T-helper 1 cell treated with Interleukin-12 subunit alpha and Interleukin-12 subunit beta and Interleukin-4 antibody, amounts not matched to agents 30 μg/mL and 1 μg/mL, for 36 hours (primary cell): ENCODE results near the gene KIF3A.

ENCODE experiments used
- H3K27ac Mint-ChIP-seq: one replicate; pipeline ENCODE4 v1.8.0; 2021; ENCODE audit warnings: mild to moderate bottlenecking, mixed read lengths
- H3K27me3 Mint-ChIP-seq: one replicate; pipeline ENCODE4 v1.8.0; 2021; ENCODE audit warnings: low read depth, mixed read lengths
- H3K36me3 Mint-ChIP-seq: one replicate; pipeline ENCODE4 v1.8.0; 2021; ENCODE audit warnings: low read depth, mixed read lengths
- H3K4me1 Mint-ChIP-seq: one replicate; pipeline ENCODE4 v1.8.0; 2021; ENCODE audit warnings: low read depth, mixed read lengths
- H3K4me3 Mint-ChIP-seq: one replicate; pipeline ENCODE4 v1.8.0; 2021; ENCODE audit warnings: mild to moderate bottlenecking, moderate library complexity, mixed read lengths
- H3K9me3 Mint-ChIP-seq: one replicate; pipeline ENCODE4 v1.8.0; 2021; ENCODE audit warnings: mixed read lengths

Gene KIF3A

DNA sequence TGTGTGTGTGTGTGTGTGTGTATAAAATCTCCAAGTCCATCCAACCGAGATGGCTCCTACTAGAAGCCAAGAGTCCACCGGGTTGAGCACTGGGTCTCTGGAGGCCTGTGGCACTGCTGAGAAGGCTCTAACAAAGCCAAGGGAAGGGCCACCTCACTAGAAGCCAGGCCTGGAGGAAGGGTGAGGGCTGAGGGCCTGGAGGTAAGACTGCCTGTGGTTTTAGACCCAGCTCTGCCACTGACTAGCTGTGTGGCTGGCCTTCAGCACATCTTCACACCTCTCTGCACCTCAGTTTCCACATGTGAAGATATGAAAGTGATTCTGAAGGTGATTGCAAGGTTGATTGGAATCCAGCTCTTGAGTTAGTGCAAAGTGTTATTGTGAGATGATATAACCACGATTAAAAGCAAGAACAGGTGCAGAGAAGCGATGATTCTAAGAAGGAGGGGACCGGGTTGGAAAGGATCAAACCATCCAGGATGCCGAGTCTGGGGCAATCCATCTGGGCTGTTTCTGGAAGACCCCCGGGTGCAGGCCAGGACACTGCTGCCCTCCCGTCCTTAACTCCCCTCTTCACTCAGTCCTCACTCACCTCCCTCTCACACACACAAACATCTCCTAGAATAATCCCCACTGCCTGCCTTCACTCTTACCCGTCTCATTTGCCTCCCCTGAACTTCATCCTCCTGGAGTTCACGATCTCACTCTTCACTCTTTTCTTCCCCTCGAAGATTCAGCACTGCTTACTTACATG lies 61.2 kb downstream of the KIF3A start:
- H3K4me1 Mint-ChIP-seq, result peaks cover 38% of the 10 kb centered on the region
- H3K27me3 Mint-ChIP-seq, result no peaks in the 10 kb centered on the region
- H3K27ac Mint-ChIP-seq, result peak overlapping the region; percentile 88
- H3K36me3 Mint-ChIP-seq, result peaks cover 3% of the 10 kb centered on the region
- peaks cover 2% of the 10 kb centered on the region for H3K9me3 Mint-ChIP-seq
- peak overlapping the region; percentile 41 for H3K4me3 Mint-ChIP-seq

GRCh38 chr5:132674671-132675506 lies 62.5 kb downstream of the KIF3A start:
- peaks cover 36% of the 10 kb centered on the region for H3K4me1 Mint-ChIP-seq
- no peaks in the 10 kb centered on the region for H3K27me3 Mint-ChIP-seq
- H3K36me3 Mint-ChIP-seq, result peaks cover 4% of the 10 kb centered on the region
- peak overlapping the region; percentile 46 for H3K4me3 Mint-ChIP-seq
- H3K9me3 Mint-ChIP-seq, result peaks cover 5% of the 10 kb centered on the region
- H3K27ac Mint-ChIP-seq, result peak overlapping the region; percentile 88

- Mint-ChIP-seq H3K27me3 (no peaks in the 10 kb centered on the region), H3K36me3 (peaks cover 4% of the 10 kb centered on the region), H3K27ac (peak within 1 kb of the TSS; percentile 88), H3K4me3 (peak within 1 kb of the TSS; percentile 43), H3K9me3 (peaks cover 5% of the 10 kb centered on the region), H3K4me1 (peaks cover 36% of the 10 kb centered on the region)
These were observed 63.3 kb downstream of the KIF3A start, which contains the start of gene IL4 for GRCh38 chr5:132673939-132674630. IL4 (plus strand) TSS chr5:132673989; CDS start chr5:132674051, 62 bp downstream.

DNA sequence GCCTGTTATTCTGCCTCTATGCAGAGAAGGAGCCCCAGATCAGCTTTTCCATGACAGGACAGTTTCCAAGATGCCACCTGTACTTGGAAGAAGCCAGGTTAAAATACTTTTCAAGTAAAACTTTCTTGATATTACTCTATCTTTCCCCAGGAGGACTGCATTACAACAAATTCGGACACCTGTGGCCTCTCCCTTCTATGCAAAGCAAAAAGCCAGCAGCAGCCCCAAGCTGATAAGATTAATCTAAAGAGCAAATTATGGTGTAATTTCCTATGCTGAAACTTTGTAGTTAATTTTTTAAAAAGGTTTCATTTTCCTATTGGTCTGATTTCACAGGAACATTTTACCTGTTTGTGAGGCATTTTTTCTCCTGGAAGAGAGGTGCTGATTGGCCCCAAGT lies 63.9 kb downstream of the KIF3A start:
- Mint-ChIP-seq H3K36me3 (peaks cover 4% of the 10 kb centered on the region), H3K27me3 (no peaks in the 10 kb centered on the region), H3K9me3 (peaks cover 5% of the 10 kb centered on the region), H3K27ac (peak overlapping the region; percentile 88), H3K4me1 (peaks cover 36% of the 10 kb centered on the region), H3K4me3 (no peak overlapping the region)

DNA sequence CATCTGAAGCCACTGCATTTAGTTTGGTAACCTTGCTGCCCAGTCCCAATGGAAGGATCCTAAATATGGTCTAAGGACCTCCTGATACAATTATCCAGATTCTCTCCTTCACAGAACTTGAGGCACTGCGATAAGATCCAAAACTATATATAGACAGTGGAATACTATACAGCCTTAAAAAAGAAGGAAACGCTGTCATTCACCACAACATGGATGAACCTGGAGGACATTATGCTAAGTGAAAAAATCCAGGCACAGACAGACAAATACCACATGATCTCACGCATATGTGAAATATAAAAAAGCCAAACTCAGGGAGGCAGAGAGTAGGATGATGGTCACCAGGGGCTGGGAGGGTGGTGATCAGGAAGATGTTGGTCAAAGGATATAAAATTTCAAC lies 66.3 kb downstream of the KIF3A start:
- Mint-ChIP-seq H3K4me3 (no peak overlapping the region), H3K4me1 (peaks cover 35% of the 10 kb centered on the region), H3K36me3 (peaks cover 3% of the 10 kb centered on the region), H3K27me3 (no peaks in the 10 kb centered on the region), H3K27ac (no peak overlapping the region), H3K9me3 (peaks cover 5% of the 10 kb centered on the region)

DNA sequence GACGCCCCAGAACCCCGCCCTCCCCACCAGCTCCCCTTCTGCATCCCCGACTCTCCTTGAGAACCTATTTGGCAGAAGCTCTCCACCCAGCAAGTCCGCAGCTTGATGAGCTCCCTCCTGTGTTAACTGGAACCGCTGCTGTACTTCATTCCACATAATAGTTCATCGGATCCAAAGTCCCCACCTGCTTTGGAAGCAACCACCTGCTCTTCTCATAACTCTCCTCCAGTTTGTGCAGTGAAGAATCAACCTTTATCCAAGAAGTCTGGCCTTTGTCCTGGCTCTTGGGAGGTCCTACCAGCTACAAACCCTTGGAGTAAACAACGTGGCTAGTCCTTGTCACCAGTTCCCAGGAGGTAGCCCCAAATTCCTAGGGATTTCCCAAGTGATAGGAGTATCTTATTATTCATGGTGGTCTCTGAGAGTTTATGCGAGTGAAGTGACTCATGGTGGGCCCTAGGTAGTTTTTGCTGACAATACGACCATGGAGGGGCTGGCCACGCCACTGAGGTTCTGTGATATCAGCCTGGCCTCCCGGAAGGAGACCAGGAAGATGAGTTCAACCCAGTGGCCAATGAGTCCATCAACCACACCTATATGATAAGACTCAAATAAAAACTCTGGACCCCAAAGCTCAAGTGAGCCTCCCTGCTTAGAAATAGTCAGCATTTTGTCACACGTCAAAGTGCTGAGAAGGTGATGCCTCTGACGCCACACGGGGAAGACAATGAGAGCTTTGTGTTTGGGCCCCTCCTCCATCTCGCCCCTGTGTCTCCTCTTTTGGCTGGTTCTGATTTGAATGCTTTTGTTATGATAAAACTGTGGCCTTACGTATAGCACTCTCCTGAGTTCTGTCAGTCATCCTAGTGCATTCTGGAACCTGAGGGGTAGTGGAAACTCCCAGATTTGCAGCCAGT lies 67.1 kb downstream of the KIF3A start:
- no peak overlapping the region for H3K27ac Mint-ChIP-seq
- H3K27me3 Mint-ChIP-seq, result no peaks in the 10 kb centered on the region
- peaks cover 5% of the 10 kb centered on the region for H3K9me3 Mint-ChIP-seq
- peaks cover 33% of the 10 kb centered on the region for H3K4me1 Mint-ChIP-seq
- H3K36me3 Mint-ChIP-seq, result peaks cover 3% of the 10 kb centered on the region
- H3K4me3 Mint-ChIP-seq, result no peak overlapping the region

DNA sequence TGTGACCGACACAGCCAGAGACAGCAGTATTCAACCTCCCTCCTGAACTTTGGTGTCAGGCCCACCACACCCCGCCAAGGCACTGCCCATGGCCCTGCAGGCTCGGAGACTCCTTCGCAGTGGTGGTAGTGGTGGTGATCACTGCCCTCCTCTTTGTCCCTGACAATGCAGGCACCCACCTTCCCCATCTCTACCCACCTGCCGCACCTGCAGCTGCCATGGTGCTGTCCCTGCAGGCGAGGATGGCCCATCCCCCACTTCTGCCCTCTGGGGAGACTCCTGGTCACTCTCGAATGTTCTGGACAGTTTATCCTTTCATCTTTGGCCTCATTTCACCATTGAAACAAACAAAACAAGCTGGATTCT lies 67.9 kb downstream of the KIF3A start:
- Mint-ChIP-seq H3K4me3 (no peak overlapping the region), H3K27me3 (no peaks in the 10 kb centered on the region)

DNA sequence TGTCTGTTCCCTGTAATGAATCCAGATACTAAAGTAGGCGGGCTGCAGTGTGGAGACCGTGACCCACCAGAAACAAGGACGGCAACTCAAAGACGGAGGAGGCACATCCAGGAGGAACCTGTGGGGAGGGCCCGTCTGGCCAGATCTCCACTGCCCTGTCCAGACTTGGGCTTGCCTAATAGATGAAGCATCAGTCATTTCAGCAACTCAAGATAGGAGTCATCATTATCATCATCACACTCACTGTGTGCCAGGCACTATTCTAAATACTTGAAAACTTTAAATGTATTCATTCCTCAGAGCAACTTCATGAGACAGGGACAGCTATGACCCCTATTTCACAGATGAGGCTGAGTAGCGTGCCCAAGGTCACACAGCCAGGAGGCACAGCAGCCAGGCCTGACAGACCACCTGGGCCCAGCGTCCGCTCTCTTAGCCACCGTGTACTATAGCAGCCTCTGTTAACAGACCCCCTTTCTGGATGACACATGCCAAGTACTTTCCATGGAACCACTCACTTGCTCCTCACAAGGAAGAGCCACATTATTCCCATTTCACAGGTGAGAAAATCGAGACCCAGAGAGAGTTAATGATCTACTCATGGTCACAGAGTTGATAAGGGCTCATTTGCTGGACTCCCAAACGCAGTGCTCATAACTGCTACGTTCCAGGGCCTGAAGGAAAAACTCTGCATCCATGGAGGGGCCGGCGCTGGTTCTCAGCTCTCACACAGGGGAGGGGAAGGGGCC lies 68.5 kb downstream of the KIF3A start:
- H3K4me1 Mint-ChIP-seq, result peaks cover 29% of the 10 kb centered on the region
- peaks cover 5% of the 10 kb centered on the region for H3K9me3 Mint-ChIP-seq
- no peak overlapping the region for H3K27ac Mint-ChIP-seq
- peaks cover 3% of the 10 kb centered on the region for H3K36me3 Mint-ChIP-seq
- no peak overlapping the region for H3K4me3 Mint-ChIP-seq
- no peaks in the 10 kb centered on the region for H3K27me3 Mint-ChIP-seq

More for the DNA sequence above, 67.9 kb downstream of the KIF3A start:
- Mint-ChIP-seq H3K4me1 (peaks cover 28% of the 10 kb centered on the region), H3K36me3 (peaks cover 3% of the 10 kb centered on the region), H3K27ac (no peak overlapping the region), H3K9me3 (peaks cover 5% of the 10 kb centered on the region)

DNA sequence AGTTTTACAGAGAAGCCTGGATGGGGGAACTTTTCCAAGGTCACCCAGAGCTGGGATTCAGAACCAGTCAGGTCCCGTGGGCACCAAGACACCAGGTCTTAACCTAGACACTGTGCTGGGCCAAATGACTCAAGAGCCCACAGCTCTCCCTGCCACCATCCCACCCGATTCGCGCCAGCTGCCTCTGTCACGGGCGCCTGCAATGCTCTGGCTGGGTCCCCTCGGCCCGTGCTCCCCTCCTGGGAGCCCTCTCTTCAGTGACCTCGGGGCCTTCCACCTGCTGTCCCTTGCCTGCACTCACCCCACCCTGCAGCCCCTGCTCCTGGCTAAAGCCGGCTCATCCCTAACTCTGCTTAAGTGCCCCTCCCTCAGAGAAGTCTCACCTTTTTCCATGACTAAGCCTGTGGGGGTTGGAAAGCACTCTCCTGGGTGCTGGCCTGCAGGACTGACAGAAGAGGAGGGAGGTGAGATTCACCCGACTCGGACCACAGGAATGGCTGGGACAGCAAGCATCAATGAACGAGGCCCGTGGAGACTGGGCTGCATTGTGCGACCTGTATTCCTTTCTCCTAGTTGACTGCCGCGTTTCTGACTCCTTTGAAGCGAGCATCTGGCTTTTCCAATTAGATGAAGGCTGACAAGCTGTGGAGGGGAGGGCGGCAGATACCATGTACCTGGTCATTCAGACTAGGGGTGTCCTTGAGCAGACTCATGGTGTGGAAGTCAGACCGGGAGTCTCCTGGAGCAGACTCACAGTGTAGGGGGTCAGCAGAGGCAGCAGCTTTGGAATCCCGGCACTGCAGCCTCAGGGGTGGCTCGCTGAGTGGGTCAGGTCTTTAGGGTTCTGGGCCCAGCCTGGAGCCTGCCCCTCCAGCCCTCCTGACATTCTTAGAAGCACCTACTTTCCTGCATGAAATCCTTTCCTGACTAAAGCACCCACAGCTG lies 69.3 kb downstream of the KIF3A start:
- peaks cover 3% of the 10 kb centered on the region for H3K36me3 Mint-ChIP-seq
- no peak overlapping the region for H3K27ac Mint-ChIP-seq
- no peak overlapping the region for H3K4me3 Mint-ChIP-seq
- no peaks in the 10 kb centered on the region for H3K27me3 Mint-ChIP-seq
- peaks cover 5% of the 10 kb centered on the region for H3K9me3 Mint-ChIP-seq
- H3K4me1 Mint-ChIP-seq, result peaks cover 30% of the 10 kb centered on the region

DNA sequence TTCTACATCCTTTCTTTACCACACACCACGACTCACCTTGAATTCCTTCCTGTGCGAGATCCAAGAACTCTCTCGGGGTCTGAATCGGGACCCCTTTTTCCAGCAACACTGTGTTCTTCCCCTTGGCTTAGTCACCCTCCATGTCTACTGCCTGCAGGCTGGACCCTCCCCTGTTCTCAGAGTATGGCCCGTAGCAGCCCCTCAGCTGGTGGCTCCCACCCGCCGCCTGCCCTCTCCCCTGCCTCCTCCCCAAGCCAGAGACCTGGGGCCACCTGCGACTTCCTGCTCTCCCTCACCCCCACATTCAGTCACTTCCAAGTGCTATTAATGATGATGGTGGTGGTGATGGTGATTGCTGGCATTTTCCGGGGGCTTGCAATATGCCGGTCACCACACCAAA lies 70.0 kb downstream of the KIF3A start:
- Mint-ChIP-seq H3K4me1 (peaks cover 35% of the 10 kb centered on the region), H3K36me3 (peaks cover 3% of the 10 kb centered on the region)

GRCh38 chr5:132666310-132667123 lies 70.8 kb downstream of the KIF3A start:
- Mint-ChIP-seq H3K36me3 (peaks cover 3% of the 10 kb centered on the region), H3K4me3 (no peak overlapping the region), H3K4me1 (peaks cover 39% of the 10 kb centered on the region), H3K27ac (no peak overlapping the region), H3K27me3 (no peaks in the 10 kb centered on the region), H3K9me3 (peaks cover 5% of the 10 kb centered on the region)

More for the DNA sequence above, 70.0 kb downstream of the KIF3A start:
- Mint-ChIP-seq H3K27me3 (no peaks in the 10 kb centered on the region), H3K4me3 (no peak overlapping the region), H3K9me3 (peaks cover 5% of the 10 kb centered on the region), H3K27ac (peak overlapping the region; percentile 27)

DNA sequence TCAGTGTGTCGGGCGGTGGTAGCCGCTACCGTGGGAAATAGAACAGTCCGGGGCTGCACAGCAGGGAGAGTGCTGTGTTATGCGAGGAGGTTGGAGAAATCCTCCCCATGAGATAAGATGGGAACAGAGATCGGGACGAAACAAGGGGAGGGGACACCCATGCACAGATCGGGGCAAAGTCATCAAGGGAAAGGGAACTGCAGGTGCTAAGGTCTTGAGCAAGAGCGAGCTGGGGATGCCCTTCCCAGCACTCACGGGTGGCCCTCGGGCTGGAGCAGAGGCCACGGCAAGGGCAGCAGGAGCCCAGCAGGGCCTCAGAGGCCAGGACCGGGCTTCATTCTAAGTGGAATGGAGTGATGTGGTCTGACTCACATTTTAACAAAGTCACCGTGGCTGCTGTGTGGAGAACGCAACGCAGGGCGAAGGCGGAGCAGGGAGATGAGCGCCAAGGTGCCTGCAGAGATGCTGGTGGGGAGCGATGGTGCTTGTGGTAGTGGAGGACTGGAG lies 71.7 kb downstream of the KIF3A start:
- H3K36me3 Mint-ChIP-seq, result peaks cover 1% of the 10 kb centered on the region

More for the DNA sequence above, 71.7 kb downstream of the KIF3A start:
- Mint-ChIP-seq H3K4me1 (peaks cover 46% of the 10 kb centered on the region), H3K9me3 (no peaks in the 10 kb centered on the region), H3K27ac (peak overlapping the region; percentile 15), H3K27me3 (no peaks in the 10 kb centered on the region), H3K4me3 (no peak overlapping the region)
